Activated effector memory CD4-positive, alpha-beta T cell treated with Interleukin-2 at 50 U/mL for 16 hours (primary cell): ENCODE results near the gene ACHE.
"Not testable (repeated sequence)": the region's sequence is repeated elsewhere in the genome, so short reads cannot be mapped to it uniquely, and the experiment has no call there.

Experiments used
- DNase-seq: peaks from one replicate; pipeline ENCODE4 v3.0.0-alpha.2; 2020

ACHE gene

DNA sequence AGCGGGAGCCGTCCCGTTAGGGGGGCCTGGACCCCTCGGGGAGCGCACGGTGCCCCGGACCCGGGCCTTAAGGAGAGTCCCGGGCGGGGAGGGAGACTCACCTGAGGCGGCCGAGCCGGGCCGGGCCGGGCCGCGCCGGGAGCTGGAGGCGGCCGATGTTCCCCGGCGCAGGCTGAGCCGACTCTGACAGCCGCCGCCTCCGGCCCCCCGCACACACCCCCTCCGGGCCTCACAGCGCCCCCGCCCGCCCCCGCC, at the start of gene ACHE:
TSS of gene ACHE (minus strand) at position 188 of the 255 bp plus-strand sequence. CDS start 1,656 bp downstream, outside the sequence.
- no peak for DNase-seq

DNA sequence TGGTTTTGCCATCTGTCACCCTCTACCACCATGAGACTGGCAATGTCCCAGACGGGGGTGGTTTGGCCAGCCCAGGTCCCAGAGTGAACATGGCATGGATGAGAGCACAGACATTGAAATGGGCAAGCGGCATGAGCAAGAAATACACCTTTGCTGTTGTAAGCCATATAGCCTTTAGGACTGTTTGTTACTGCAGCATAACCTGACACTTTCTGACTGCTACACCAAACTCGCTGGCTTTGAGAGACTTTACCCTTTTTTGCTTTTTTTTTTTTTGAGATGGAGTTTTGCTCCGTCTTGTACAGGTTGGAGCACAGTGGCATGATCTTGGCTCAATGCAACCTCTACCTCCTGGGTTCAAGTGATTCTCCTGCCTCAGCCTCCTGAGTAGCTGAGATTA, 48.5 kb upstream of the ACHE start:
- DNase-seq, result no peak

DNA sequence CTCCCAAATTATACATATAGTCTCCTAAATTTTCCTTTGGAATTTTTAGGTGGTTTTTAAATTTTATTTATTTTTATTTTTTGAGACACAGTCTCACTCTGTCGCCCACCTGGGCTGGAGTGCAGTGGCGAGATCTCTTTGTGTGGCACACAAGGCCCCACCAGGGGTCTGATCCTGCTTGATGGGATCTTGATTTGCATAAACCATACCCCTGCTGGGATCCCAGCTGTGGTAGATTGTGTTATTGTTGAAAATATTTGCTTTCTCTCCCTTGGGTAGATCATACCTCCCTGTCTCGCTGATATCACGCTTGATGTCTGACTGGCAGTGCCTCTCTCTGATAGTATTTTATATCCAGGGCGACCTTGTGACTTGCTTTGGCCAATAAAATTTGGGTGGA, 48.0 kb upstream of the ACHE start:
- no peak for DNase-seq

DNA sequence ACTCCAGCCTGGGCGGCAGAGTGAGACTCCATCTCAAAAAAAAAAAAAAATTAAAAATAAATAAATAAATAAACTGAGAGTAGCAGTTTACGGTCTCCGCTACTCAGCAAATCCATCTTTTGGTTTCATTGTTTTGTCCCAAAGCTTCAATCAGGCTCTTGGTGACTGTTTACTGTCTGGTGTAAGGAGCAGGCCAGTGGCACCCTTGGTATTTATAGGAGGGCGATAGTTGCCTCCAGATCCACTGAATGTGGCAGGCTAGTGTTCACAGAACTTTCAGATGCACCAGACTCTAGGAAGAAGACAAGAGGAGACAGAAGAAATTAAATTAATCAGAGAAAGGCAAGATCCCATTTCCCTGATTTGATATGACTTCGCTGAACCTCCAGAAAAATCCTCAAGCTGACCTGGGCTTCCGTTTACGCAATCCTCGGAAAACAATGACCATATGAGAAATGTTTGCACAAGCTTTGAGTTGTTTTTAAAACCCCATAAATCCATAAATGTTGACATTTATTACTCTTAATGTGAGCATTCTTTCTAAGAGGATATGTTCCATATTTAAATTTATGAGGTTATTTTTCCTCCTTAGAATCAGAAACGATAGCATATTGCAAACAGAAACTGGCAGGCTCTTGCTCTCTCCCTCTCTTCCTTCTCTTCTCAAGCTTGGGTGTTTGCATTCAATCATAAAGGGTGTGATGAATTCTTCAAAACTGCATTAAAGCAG, 46.5 kb upstream of the ACHE start:
- no peak for DNase-seq

DNA sequence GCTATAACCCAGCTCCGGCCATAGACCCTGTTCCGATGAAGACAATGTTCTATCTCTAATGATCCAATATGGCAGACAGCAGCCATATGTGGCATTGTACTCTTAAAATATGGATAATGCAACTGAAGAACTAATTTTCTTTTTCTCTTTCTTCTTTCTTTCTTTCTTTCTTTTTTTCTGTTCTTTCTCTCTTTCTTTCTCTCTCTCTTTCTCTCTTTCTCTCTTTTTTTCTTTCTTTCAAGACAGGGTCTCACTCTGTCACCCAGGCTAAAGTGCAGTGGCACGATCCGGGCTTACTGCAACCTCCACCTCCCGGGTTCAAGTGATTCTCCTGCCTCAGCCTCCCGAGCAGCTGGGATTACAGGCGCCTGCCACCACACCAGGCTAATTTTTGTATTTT, 40.5 kb upstream of the ACHE start:
- not testable (repeated sequence) for DNase-seq

DNA sequence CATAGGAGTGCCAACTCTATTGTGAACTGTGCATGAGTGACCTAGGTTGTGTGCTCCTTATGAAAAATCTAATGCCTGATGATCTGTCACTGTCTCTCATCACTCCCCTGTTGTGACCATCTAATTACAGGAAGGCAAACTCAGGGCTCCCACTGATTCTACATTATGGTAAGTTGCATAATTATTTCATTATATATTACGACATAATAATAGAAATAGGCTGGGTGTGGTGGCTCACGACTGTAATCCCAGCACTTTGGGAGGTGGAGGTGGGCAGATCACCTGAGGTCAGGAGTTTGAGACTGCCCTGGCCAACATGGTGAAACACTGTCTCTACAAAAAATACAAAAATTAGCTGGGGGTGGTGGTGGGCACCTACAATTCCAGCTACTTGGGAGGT, 39.7 kb upstream of the ACHE start:
- DNase-seq, result not testable (repeated sequence)

DNA sequence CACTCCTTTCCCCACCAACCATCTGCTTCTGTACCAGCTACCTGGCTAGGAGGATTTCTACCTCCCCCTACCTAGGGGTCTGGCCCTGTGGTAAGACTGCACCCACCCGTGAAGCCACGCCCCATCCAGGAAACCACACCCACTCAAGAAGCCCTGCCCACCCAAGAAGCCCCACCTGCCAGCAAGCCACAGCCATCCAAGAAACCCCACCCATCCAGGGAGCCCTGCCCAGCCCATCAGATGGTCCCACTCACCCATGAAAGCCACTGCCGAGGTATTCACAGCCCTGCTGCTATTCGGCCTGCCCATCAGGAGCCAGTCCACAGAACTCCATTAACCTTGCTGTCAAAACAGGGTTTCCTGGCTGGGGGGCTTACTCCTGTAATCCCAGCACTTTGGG, 38.0 kb upstream of the ACHE start:
- DNase-seq, result no peak

DNA sequence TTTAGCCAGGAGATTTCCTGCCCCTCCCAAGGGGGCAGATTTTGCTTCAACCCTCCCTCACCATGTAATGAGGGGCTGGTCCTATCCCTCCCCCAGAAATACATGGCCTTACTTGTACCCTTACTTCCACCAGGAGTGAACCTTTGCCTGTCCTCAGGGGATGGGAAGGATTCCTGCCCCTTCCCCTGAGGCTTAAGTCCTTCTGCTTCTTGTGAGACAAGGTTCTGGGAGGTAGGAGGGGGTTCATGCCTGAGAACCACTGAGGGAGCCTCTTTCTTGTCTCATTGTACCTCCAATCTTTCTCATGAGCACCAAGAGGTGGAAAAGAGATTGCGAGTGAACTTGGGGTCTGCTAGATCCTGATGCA, 34.1 kb upstream of the ACHE start:
- no peak for DNase-seq

DNA sequence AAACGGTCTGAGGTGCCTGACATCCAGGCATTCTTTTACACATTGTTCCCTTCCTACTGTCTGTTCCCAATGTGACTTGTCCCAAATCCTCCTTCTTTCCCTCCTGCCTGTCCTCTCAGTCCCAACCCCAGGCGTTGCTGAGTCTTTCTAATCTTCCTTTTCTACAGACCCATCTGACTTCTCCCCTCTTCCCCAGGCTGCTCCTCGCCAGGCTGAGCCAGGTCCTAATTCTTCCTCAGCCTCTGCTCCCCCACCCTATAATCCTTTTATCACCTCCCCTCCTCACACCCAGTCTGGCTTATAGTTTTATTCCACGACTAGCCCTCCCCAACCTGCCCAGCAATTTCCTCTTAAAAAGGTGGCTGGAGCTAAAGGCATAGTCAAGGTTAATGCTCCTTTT, 27.9 kb upstream of the ACHE start:
- not testable (repeated sequence) for DNase-seq

DNA sequence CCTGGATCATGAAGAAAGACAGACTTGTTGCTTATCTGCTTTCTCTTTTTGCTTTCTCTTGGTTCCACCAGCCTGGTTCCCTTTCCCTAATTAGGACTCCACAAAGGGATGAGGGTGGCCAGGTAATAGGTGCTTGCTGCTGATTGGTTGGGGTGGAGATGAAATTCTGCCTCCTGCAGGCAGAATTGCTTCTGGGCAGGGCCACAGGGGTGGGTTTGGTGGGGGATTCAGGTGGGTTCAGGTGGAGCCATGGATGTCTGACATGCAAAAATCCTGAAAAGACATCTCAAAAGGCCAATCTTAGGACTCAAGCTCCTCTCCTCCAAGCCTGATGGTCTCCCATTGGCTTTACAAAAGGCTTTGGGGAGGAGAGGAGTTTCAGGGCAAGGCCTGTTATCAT, 25.4 kb upstream of the ACHE start:
- no peak for DNase-seq

DNA sequence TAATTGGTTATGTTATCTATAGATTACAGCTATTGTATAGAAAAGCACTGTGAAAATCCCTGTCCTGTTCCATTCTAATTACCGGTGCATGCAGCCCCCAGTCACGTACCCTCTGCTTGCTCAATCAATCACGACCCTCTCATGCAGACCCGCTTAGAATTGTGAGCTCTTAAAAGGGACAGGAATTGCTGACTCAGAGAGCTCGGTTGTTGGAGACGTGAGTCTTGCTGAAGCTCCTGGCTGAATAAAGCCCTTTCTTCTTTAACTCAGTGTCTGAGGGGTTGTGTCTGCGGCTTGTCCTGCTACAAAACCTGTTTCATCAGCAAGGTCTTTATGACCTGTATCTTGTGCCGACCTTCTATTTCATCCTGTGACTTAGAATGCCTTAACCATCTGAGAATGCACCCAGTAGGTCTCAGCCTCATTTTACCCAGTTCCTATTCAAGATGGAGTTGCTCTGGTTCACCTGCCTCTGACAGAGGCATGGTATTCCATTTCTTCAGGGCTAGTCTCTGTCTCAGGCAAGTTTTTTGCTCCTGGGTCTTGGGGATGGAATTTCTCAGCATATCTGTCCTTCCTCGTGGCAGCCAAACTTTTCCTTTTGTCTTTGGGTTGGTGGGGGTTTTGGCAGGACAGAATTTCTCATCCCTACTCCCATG, 24.2 kb upstream of the ACHE start:
- not testable (repeated sequence) for DNase-seq

DNA sequence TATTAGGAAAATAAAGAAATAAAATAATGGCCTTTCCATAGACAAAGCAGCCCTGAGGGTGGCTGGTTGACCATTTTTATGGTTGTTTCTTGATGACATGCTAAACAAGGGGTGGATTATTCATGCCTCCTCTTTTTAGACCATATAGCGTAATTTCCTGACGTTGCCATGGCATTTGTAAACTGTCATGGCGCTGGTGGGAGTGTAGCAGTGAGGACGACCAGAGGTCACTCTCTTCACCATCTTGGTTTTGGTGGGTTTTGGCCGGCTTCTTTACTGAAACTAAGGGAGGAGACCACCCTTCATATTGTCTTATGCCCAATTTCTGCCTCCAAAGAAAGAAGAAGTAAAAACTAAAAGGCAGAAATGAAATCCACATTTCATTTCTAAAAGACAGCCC, 23.6 kb upstream of the ACHE start:
- DNase-seq, result not testable (repeated sequence)

DNA sequence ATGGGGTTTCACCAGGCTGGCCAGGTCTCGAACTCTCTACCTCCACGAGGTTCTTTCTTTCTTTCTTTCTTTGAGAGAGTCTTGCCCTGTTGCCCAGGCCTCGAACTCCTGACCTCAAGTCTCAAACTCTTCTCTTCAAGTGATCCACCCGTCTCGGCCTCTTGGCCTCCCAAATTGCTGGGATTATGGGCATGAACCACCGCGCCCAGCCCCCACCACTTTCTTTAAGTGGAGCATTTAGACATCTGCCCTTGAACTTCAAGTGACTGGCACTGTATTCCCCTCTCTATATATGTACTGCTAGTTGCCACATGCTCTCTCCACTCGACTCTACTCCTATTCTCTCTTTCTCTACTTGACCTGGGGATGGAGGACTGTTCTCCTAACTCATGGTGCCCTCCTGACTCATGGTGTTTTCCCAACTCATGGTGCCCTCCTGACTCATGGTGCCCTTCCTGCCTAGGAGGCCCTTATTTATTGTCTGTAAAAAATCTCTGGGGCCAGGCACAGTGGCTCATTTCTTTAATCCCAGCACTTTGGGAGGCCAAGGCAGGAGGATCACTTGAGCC, 19.3 kb upstream of the ACHE start:
- no peak for DNase-seq

DNA sequence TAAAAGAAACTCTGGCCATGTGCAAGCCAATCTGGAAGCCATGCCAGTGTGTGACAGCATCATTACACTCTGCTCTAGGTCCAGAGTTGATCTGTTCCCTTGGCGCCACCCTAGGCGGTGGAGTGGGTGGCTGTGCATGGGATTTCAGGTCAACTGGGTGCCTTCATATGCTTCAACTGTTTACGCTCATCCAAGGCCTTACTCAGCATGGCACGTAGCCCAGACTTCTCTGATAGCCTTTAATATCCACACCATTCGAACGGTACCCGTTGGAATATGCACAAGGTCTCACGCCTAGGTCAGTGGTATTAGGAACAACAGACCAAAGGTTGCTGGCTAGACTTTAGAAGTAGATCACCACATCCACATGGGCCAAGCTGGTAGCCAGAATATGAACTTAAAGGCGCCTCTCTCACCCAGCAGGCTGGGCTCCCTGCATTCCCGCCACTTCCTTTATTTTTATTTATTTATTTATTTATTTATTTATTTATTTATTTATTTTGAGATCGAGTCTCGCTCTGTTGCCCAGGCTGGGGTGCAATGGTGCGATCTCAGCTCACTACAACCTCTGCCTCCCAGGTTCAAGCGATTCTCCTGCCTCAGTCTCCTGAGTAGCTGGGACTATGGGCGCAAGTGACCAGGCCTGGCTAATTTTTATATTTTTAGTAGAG, 18.7 kb upstream of the ACHE start:
- DNase-seq, result no peak

DNA sequence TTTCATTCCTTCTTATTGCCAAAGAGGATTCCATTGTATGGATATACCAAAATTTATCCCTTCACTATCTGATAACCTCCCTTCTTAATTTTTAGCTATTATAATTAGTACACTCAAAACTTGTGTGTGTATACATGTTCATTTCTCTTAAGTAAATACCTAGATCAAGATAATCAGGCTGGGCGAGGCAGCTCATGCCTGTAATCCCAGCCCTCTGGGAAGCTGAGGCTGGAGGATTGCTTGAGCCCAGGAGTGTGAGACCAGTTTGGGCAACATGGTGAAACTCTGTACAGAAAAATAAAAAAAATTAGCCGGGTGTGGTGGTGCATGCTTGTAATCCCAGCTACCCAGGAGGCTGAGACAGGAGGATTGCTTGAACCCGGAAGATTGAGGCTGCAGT, 15.8 kb upstream of the ACHE start:
- DNase-seq, result no peak

DNA sequence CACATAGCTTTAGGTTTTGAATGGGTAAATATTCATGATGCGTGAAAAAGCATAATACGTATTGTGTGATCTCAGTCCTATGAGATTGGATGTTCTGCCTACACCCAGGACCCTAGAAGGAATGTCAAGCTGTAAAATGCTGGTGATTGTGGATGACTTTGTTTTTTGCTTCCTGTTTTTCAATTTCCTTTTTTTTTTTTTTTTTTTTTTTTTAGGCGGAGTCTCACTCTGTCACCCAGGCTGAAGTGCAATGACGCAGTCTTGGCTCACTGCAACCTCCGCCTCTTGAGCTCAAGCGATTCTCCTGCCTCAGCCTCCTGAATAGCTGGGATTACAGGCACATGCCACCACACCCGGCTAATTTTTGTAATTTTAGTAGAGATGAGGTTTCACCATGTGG, 14.8 kb upstream of the ACHE start:
- not testable (repeated sequence) for DNase-seq

DNA sequence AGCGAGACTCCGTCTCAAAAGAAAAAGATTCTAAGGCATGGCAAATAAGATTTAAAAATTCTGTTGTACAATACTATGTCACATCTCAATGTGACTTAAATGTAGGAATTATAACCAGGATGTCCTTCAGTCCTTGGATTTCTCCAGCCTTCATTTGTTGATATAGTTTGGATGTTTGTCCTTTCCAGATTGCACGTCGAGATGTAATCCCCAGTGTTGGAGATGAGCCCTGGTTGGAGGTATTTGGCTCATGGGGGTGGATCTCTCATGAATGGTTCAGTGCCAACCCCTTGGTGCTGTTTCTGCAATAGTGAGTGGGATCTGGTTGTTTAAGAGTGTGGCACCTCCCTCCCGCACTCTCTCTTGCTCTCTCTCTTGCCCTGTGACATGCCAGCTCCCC, 12.8 kb upstream of the ACHE start:
- no peak for DNase-seq

DNA sequence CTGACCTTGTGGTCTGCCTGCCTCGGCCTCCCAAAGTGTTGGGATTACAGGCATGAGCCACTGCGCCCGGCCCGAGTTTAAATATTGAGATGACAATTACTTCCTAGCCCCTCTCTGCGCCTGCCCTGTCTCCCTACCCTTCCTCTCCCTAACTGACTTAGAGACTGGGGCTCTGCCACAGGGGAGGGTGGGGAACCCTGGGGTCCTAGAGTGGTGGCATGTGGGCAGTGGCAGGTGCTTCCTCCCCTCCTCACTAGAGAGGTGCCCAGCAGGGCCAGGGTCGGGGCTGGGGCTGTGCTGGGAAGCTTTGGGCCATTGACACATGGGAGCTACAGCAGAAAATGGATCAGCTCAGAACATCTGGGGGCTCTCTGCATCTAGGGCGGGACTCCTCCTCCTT, 7.0 kb upstream of the ACHE start:
- DNase-seq, result no peak

DNA sequence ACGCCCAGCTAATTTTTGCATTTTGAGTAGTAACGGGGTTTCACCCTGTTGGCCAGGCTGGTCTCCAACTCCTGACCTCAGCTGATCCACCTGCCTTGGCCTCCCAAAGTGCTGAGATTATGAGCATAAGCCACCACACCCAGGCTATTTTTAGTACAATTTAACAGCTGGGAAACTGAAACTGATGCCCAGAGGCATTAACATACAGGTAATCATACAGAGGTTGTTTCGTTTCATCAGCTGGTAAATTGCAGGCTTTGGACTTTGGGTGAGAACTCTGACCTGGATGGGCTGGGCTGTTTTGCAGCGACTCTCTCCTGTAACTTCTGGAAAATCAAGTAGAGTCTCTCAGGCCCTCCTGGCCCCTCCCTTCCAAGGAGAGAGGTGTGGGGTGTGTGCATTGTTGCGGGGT, 6.2 kb upstream of the ACHE start:
- DNase-seq, result no peak

DNA sequence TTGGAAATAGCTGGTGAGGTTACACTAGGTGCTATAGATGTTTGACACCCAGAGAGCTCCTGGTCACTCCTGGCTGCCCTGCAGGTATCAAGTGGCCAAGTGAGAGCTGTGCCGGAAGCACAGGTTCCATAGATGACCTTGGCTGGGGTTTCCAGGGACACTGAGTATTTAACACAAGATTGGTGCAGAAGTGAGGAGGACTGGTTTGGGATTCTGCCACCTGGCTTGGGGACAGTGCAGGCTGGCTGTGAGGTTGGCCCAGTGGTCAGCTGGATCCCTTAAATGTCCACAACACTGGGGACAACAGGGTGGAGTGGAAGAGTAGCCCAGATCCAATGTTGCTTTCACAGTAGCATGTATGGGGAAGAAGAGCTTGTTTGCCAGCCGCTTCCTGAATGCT, 5.3 kb upstream of the ACHE start:
- no peak for DNase-seq

DNA sequence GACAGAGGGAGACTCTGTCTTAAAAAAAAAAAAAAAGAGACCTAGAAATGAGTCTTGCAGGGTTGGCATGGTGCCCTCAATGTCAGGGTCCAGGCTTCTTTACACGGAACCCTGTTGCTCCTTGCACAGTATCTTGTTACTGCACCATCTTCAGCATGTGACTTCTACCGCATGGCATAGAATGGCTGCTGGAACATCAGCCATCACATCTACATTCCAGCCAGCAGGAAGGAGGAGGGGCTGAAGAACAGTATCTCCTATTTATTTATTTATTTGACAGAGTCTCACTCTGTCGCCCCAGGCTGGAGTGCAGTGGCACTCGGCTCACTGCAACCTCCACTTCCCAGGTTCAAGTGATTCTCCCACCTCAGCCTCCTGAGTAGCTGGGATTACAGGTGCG, 3.7 kb upstream of the ACHE start:
- no peak for DNase-seq

DNA sequence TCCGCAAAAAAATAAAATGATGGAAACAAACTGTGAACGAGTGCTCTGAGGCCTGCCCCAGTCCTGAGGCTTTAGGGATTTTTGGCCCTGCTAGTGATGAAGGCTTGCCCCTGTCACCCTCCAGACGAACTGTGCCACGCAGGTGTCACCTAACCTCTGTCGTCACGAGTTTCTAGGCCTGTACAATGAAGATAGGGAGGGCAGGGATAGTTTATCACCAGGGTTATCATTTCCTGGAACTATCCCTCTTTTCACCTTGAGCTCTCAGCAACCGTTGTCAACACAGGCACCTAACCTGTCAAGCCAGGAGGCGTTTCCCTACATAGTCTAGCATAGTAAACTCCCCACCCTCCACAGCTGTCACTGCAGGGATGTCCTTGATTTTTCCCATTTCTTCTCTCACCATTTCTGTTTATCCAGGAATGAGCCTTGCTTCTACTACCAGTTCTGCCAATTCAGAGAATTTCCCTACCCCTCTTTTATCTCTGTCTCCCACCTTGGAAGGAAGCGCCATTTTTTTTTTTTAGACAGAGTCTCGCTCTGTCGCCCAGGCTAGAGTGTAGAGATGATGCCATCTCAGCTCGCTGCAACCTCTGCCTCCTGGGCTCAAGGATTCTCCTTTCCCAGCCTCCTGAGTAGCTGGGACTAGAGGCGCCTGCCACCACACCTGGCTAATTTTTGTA, 2.2 kb upstream of the ACHE start:
- no peak for DNase-seq

DNA sequence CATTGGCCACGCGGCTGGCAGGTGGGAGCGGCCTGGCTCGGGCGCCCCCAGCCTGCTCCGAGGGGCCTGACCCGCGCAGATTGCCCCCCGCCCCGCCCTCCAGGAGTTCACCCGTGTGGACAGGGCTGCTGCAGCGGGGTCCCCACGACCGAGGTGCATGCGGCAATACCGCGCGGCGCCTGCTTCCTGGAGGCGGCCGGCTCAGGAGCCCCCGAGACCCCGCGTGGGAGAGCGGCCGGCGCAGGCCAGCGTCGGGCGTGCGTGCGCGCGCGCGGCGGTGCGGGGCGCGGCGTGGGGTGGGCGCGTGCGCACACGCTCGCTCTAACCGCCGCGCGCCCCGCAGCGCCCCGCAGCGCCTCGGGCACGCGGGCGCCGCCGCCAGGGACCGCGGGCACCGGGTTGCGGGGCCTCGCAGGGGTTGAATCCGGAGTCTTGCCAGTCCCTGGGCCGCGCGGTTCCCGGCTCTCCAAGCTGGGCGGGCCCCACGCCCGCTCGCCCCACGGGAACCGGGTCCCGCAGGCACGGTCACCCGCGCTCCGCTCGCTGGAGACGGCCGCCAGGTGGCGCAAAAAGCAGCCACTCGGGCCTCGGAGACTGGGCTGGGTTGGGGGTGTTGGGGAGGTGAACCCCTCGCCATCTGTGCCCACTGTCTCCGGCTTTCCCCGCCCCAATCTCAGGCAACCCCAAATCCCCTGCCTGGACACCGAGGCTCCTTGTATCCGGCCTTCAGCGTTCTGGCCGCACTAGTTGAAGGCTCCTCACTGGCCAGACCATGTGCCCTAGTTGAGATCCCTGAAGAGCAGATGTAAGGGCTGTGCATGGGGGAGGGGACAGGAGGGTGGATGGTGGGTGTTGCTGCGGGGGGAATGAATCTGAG, 1.3 kb upstream of the ACHE start:
- peak; percentile 35 for DNase-seq
